ENCODE data around the gene CTLA4.

The CTLA4 gene

GRCh38 chr2:203858176-203858575 is 9.4 kb upstream of the CTLA4 start:
- no peak overlapping the region for H3K4me3 ChIP-seq (ENCODE audit: low read depth, low read length)
- DNase-seq (ENCODE audit: low read depth), result no peak
- TF ChIP-seq POLR2A (IDR thresholded peaks at IDR 0.05; ENCODE audit: extremely low read depth, insufficient read length) (no peak), MAX (IDR thresholded peaks at IDR 0.05; ENCODE audit: low read depth, low read length) (no peak), MYC (IDR thresholded peaks at IDR 0.05; ENCODE audit: low read depth, low read length) (no peak), CTCF (IDR thresholded peaks at IDR 0.05; ENCODE audit: low read depth, low read length) (peak; percentile 11)

GRCh38 chr2:203859030-203859789 is 8.4 kb upstream of the CTLA4 start:
- no peak overlapping the region for H3K4me3 ChIP-seq (ENCODE audit: low read depth, low read length)
- DNase-seq (ENCODE audit: low read depth), result no peak
- TF ChIP-seq POLR2A (IDR thresholded peaks at IDR 0.05; ENCODE audit: extremely low read depth, insufficient read length) (no peak), MAX (IDR thresholded peaks at IDR 0.05; ENCODE audit: low read depth, low read length) (no peak), CTCF (IDR thresholded peaks at IDR 0.05; ENCODE audit: low read depth, low read length) (no peak), MYC (IDR thresholded peaks at IDR 0.05; ENCODE audit: low read depth, low read length) (no peak)

- TF ChIP-seq MAX (IDR thresholded peaks at IDR 0.05; ENCODE audit: low read depth, low read length), result no peak
- TF ChIP-seq POLR2A (IDR thresholded peaks at IDR 0.05; ENCODE audit: extremely low read depth, insufficient read length), result no peak
- no peak for TF ChIP-seq CTCF (IDR thresholded peaks at IDR 0.05; ENCODE audit: low read depth, low read length)
- no peak for TF ChIP-seq MYC (IDR thresholded peaks at IDR 0.05; ENCODE audit: low read depth, low read length)
- no peak overlapping the region for H3K4me3 ChIP-seq (ENCODE audit: low read depth, low read length)
- DNase-seq (ENCODE audit: low read depth), result no peak
Measured at GRCh38 chr2:203861197-203861596, 6.4 kb upstream of the CTLA4 start.

GRCh38 chr2:203861607-203862006 is 6.0 kb upstream of the CTLA4 start:
- TF ChIP-seq CTCF (IDR thresholded peaks at IDR 0.05; ENCODE audit: low read depth, low read length) (no peak), MAX (IDR thresholded peaks at IDR 0.05; ENCODE audit: low read depth, low read length) (no peak), MYC (IDR thresholded peaks at IDR 0.05; ENCODE audit: low read depth, low read length) (no peak), POLR2A (IDR thresholded peaks at IDR 0.05; ENCODE audit: extremely low read depth, insufficient read length) (no peak)
- no peak overlapping the region for H3K4me3 ChIP-seq (ENCODE audit: low read depth, low read length)
- no peak for DNase-seq (ENCODE audit: low read depth)

GRCh38 chr2:203869223-203870042 is 1.9 kb downstream of the CTLA4 start:
- TF ChIP-seq MYC (IDR thresholded peaks at IDR 0.05; ENCODE audit: low read depth, low read length) (no peak), MAX (IDR thresholded peaks at IDR 0.05; ENCODE audit: low read depth, low read length) (no peak), CTCF (IDR thresholded peaks at IDR 0.05; ENCODE audit: low read depth, low read length) (no peak), POLR2A (IDR thresholded peaks at IDR 0.05; ENCODE audit: extremely low read depth, insufficient read length) (no peak)
- no peak overlapping the region for H3K4me3 ChIP-seq (ENCODE audit: low read depth, low read length)
- no peak for DNase-seq (ENCODE audit: low read depth)
